ENCODE data around the gene SH3RF3.
A peak's percentile ranks its signal among the peaks of the same experiment; 100 is the strongest.

Gene SH3RF3

DNA sequence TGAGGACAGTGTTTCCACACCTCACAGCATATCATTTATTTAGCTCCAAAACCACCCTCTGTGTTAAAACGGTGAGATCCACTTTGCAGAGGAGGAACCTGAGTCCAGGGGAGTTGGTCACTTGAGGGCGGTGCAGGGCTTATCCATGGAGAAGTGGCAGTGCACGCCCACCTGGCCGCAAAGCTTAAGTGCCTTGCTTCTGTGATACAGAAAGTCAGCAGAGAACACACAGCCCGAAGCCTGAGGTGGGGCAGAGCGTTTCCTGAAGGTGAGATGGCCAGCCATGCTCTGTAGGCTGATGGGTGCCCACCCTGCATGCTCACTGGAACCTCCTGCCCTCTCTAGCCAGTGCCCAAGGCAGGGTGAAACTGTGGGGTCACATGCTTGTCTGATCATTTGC, 87.3 kb downstream of the SH3RF3 start:
- no peak overlapping the region for H4K91ac ChIP-seq (ENCODE audit: low read depth, low read length)
- no peak overlapping the region for H3K4me2 ChIP-seq (ENCODE audit: low read length)
- no peak for DNase-seq
- no peaks in the 10 kb centered on the region for H3K4me1 ChIP-seq (ENCODE audit: control insufficient read depth in 1 of 2, insufficient read depth in 2 of 2, low read length in 2 of 2)
- no peak overlapping the region for H4K12ac ChIP-seq (ENCODE audit: low read depth, low read length)
- H3K9me3 ChIP-seq (ENCODE audit: insufficient read depth, low read depth, low read length) = no peaks in the 10 kb centered on the region
- no peaks in the 10 kb centered on the region for H3K79me2 ChIP-seq (ENCODE audit: control insufficient read depth, insufficient read depth, low read length, poor library complexity)
- no peak overlapping the region for H3K18ac ChIP-seq (ENCODE audit: low read length)
- H3K14ac ChIP-seq (ENCODE audit: low read length) = no peak overlapping the region
- no peak overlapping the region for H2BK12ac ChIP-seq (ENCODE audit: low read length)
- H3K23ac ChIP-seq (ENCODE audit: low read length) = no peak overlapping the region
- H2BK5ac ChIP-seq (ENCODE audit: low read depth, low read length, poor library complexity) = no peak overlapping the region
- H4K8ac ChIP-seq (ENCODE audit: low read depth, low read length) = no peak overlapping the region
- WGBS (ENCODE audit: extremely low coverage, insufficient coverage, insufficient read length) = no CpG with 5 or more reads among the region's 6 CpGs
- H2AFZ ChIP-seq (ENCODE audit: insufficient read depth, low read length, poor library complexity) = no peak overlapping the region
- H3K4me3 ChIP-seq (ENCODE audit: low read depth, low read length) = no peak overlapping the region
- no peak overlapping the region for H2AK5ac ChIP-seq (ENCODE audit: low read length)
- H3K27me3 ChIP-seq (ENCODE audit: insufficient read depth, low read length) = no peaks in the 10 kb centered on the region
- H3K9ac ChIP-seq (ENCODE audit: low read length) = no peak overlapping the region
- no peak overlapping the region for H3K4ac ChIP-seq (ENCODE audit: low read depth, low read length)
- no peak overlapping the region for H2BK120ac ChIP-seq (ENCODE audit: insufficient read depth, low read length, poor library complexity)
- H3K27ac ChIP-seq (ENCODE audit: low read depth, low read length) = no peak overlapping the region
- no peaks in the 10 kb centered on the region for H3K79me1 ChIP-seq (ENCODE audit: low read length)
- no peaks in the 10 kb centered on the region for H3K36me3 ChIP-seq (ENCODE audit: control insufficient read depth in 1 of 2, insufficient read depth in 2 of 2, low read length in 2 of 2)

DNA sequence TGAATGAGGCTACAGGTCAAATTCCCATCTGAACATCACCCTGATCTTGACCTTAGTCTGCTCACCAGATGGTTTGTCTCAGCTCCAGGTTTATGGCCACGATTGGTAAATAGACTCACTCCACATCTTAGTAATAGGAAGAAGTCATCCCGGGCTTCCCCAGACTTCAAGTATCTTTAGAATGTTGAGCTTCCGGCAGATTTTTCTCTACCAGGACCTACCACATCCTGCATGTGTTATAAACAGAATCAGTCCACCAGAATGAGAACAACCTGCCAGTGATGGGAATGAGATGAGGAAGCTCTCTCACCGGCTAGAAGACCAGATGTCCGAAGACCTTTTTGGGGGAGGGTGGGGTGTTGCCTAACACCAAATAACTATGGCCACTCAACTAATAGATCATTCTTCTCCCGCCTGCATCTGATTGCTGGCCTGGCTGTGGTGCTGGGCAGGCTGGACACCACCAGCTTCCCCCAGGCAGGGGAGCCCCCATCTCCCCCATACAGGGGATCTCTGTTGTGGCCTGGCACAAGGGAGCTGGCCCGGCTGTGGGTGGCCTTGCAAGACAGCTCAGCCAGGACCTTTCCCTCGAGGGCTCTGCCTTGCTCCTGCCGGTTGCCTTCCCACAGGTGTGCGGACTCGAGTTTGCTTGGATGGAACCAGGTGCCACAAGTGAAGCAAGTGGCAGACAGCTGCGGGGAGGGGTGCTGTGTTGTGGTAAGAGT, 88.5 kb downstream of the SH3RF3 start:
- no peaks in the 10 kb centered on the region for H3K79me2 ChIP-seq (ENCODE audit: control insufficient read depth, insufficient read depth, low read length, poor library complexity)
- no peaks in the 10 kb centered on the region for H3K36me3 ChIP-seq (ENCODE audit: control insufficient read depth in 1 of 2, insufficient read depth in 2 of 2, low read length in 2 of 2)
- H3K27ac ChIP-seq (ENCODE audit: low read depth, low read length) = no peak overlapping the region
- H2BK5ac ChIP-seq (ENCODE audit: low read depth, low read length, poor library complexity) = no peak overlapping the region
- no peak overlapping the region for H3K23ac ChIP-seq (ENCODE audit: low read length)
- H3K4ac ChIP-seq (ENCODE audit: low read depth, low read length) = no peak overlapping the region
- H3K14ac ChIP-seq (ENCODE audit: low read length) = no peak overlapping the region
- no peaks in the 10 kb centered on the region for H3K79me1 ChIP-seq (ENCODE audit: low read length)
- no peak overlapping the region for H3K4me3 ChIP-seq (ENCODE audit: low read depth, low read length)
- no peaks in the 10 kb centered on the region for H3K27me3 ChIP-seq (ENCODE audit: insufficient read depth, low read length)
- H3K9ac ChIP-seq (ENCODE audit: low read length) = no peak overlapping the region
- no peak overlapping the region for H2BK12ac ChIP-seq (ENCODE audit: low read length)
- H4K91ac ChIP-seq (ENCODE audit: low read depth, low read length) = no peak overlapping the region
- peak; percentile 19 to 28 for DNase-seq
- no peak overlapping the region for H2AFZ ChIP-seq (ENCODE audit: insufficient read depth, low read length, poor library complexity)
- H3K9me3 ChIP-seq (ENCODE audit: insufficient read depth, low read depth, low read length) = no peaks in the 10 kb centered on the region
- H2BK120ac ChIP-seq (ENCODE audit: insufficient read depth, low read length, poor library complexity) = no peak overlapping the region
- no peak overlapping the region for H3K4me2 ChIP-seq (ENCODE audit: low read length)
- no peak overlapping the region for H3K18ac ChIP-seq (ENCODE audit: low read length)
- H3K4me1 ChIP-seq (ENCODE audit: control insufficient read depth in 1 of 2, insufficient read depth in 2 of 2, low read length in 2 of 2) = no peaks in the 10 kb centered on the region
- no peak overlapping the region for H2AK5ac ChIP-seq (ENCODE audit: low read length)
- no peak overlapping the region for H4K12ac ChIP-seq (ENCODE audit: low read depth, low read length)
- no CpG with 5 or more reads among the region's 12 CpGs for WGBS (ENCODE audit: extremely low coverage, insufficient coverage, insufficient read length)
- H4K8ac ChIP-seq (ENCODE audit: low read depth, low read length) = no peak overlapping the region

DNA sequence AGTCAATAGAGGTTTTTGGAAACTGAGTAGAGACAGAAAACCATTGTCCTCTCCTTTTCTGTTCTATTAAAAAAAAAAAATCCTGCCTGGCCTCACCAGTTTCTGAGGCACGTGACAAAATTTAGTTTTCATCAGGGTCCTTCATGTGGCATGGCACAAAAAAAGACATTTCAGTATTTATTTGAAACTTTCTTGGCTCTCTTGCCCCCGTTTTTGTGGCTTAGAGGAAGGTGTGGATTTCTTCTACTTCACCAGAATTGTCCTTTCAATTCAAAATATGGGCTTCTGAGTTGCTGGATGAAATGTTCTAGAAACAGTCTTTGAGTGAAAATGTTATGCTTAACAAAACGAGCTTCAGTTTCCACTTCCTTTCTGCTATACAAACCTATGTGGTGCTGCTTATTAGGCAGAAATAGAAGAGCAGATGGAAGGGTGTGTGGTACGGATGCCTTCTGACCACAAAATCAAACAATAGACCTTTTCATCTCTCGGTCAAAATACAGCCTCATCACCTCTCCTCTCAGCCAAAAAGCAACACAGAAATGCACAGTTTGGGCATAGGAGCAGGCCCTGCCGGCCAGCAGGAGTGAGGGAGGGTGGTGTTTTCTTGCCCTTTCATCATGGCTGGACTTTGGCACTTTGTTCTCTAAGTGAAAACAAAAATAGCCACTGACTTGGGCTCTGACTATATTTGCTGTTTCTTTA, 89.2 kb downstream of the SH3RF3 start:
- no peak for DNase-seq
- H3K9me3 ChIP-seq (ENCODE audit: insufficient read depth, low read depth, low read length) = no peaks in the 10 kb centered on the region
- WGBS (ENCODE audit: extremely low coverage, insufficient coverage, insufficient read length) = no CpG with 5 or more reads among the region's 6 CpGs
- H3K4ac ChIP-seq (ENCODE audit: low read depth, low read length) = no peak overlapping the region
- no peak overlapping the region for H3K4me3 ChIP-seq (ENCODE audit: low read depth, low read length)
- H2AFZ ChIP-seq (ENCODE audit: insufficient read depth, low read length, poor library complexity) = no peak overlapping the region
- H2BK120ac ChIP-seq (ENCODE audit: insufficient read depth, low read length, poor library complexity) = no peak overlapping the region
- H3K27me3 ChIP-seq (ENCODE audit: insufficient read depth, low read length) = no peaks in the 10 kb centered on the region
- H2AK5ac ChIP-seq (ENCODE audit: low read length) = no peak overlapping the region
- no peaks in the 10 kb centered on the region for H3K36me3 ChIP-seq (ENCODE audit: control insufficient read depth in 1 of 2, insufficient read depth in 2 of 2, low read length in 2 of 2)
- H4K12ac ChIP-seq (ENCODE audit: low read depth, low read length) = no peak overlapping the region
- no peak overlapping the region for H4K91ac ChIP-seq (ENCODE audit: low read depth, low read length)
- no peak overlapping the region for H3K14ac ChIP-seq (ENCODE audit: low read length)
- H3K79me1 ChIP-seq (ENCODE audit: low read length) = no peaks in the 10 kb centered on the region
- no peak overlapping the region for H4K8ac ChIP-seq (ENCODE audit: low read depth, low read length)
- no peak overlapping the region for H3K4me2 ChIP-seq (ENCODE audit: low read length)
- H3K18ac ChIP-seq (ENCODE audit: low read length) = no peak overlapping the region
- H3K23ac ChIP-seq (ENCODE audit: low read length) = no peak overlapping the region
- no peaks in the 10 kb centered on the region for H3K4me1 ChIP-seq (ENCODE audit: control insufficient read depth in 1 of 2, insufficient read depth in 2 of 2, low read length in 2 of 2)
- H3K27ac ChIP-seq (ENCODE audit: low read depth, low read length) = no peak overlapping the region
- H2BK5ac ChIP-seq (ENCODE audit: low read depth, low read length, poor library complexity) = no peak overlapping the region
- H2BK12ac ChIP-seq (ENCODE audit: low read length) = no peak overlapping the region
- H3K79me2 ChIP-seq (ENCODE audit: control insufficient read depth, insufficient read depth, low read length, poor library complexity) = no peaks in the 10 kb centered on the region
- H3K9ac ChIP-seq (ENCODE audit: low read length) = no peak overlapping the region

GRCh38 chr2:109218792-109219126, 89.8 kb downstream of the SH3RF3 start:
- Histone ChIP-seq H4K91ac (ENCODE audit: low read depth, low read length) (no peak overlapping the region), H3K79me1 (ENCODE audit: low read length) (no peaks in the 10 kb centered on the region), H3K79me2 (ENCODE audit: control insufficient read depth, insufficient read depth, low read length, poor library complexity) (no peaks in the 10 kb centered on the region), H3K9me3 (ENCODE audit: insufficient read depth, low read depth, low read length) (no peaks in the 10 kb centered on the region), H2BK120ac (ENCODE audit: insufficient read depth, low read length, poor library complexity) (no peak overlapping the region), H3K23ac (ENCODE audit: low read length) (no peak overlapping the region), H2AK5ac (ENCODE audit: low read length) (no peak overlapping the region), H3K4me2 (ENCODE audit: low read length) (no peak overlapping the region), H3K27me3 (ENCODE audit: insufficient read depth, low read length) (no peaks in the 10 kb centered on the region), H4K12ac (ENCODE audit: low read depth, low read length) (no peak overlapping the region), H2AFZ (ENCODE audit: insufficient read depth, low read length, poor library complexity) (no peak overlapping the region), H3K4ac (ENCODE audit: low read depth, low read length) (no peak overlapping the region), H2BK5ac (ENCODE audit: low read depth, low read length, poor library complexity) (no peak overlapping the region), H2BK12ac (ENCODE audit: low read length) (no peak overlapping the region), H3K27ac (ENCODE audit: low read depth, low read length) (no peak overlapping the region), H4K8ac (ENCODE audit: low read depth, low read length) (no peak overlapping the region), H3K14ac (ENCODE audit: low read length) (no peak overlapping the region), H3K9ac (ENCODE audit: low read length) (no peak overlapping the region), H3K4me1 (ENCODE audit: control insufficient read depth in 1 of 2, insufficient read depth in 2 of 2, low read length in 2 of 2) (no peaks in the 10 kb centered on the region), H3K18ac (ENCODE audit: low read length) (no peak overlapping the region), H3K36me3 (ENCODE audit: control insufficient read depth in 1 of 2, insufficient read depth in 2 of 2, low read length in 2 of 2) (no peaks in the 10 kb centered on the region), H3K4me3 (ENCODE audit: low read depth, low read length) (no peak overlapping the region)
- no CpG with 5 or more reads among the region's 1 CpG for WGBS (ENCODE audit: extremely low coverage, insufficient coverage, insufficient read length)
- no peak for DNase-seq

Data from trophoblast cell (in vitro differentiated cells and primary cell).